HEK293 (cell line): ENCODE results near the gene WLS.

ENCODE experiments used
- SCRT1 ChIP-seq: fragments of 450-650 bp; formaldehyde crosslinking; IDR thresholded peaks from 2 replicates; pipeline ENCODE4 v1.5.1; 2016; ENCODE audit warnings: missing biosample characterization, missing genetic modification characterization, borderline replicate concordance
- TCF7L2 ChIP-seq: IDR thresholded peaks from 2 replicates; pipeline ENCODE4 v1.6.1; 2011; ENCODE audit warnings: low read depth, mild to moderate bottlenecking, inconsistent platforms, low read length, moderate library complexity, borderline replicate concordance
- ZNF146 ChIP-seq: fragments of 450-650 bp; formaldehyde crosslinking; IDR thresholded peaks from 2 replicates; pipeline ENCODE4 v1.5.1; 2016; ENCODE audit warnings: missing biosample characterization, missing genetic modification characterization
- ZNF530 ChIP-seq: fragments of 450-650 bp; formaldehyde crosslinking; IDR thresholded peaks from 2 replicates; pipeline ENCODE4 v1.5.1; 2016; ENCODE audit warnings: low read depth, missing biosample characterization, missing genetic modification characterization
- ZNF76 ChIP-seq: fragments of 450-650 bp; formaldehyde crosslinking; IDR thresholded peaks from 2 replicates; pipeline ENCODE4; 2016; ENCODE audit warnings: low read depth, missing biosample characterization, missing genetic modification characterization, borderline replicate concordance
- TF ChIP-seq, protein P1 (sequence below): fragments of 450-650 bp; formaldehyde crosslinking; IDR thresholded peaks from 2 replicates; pipeline ENCODE4 v1.5.1; 2016; ENCODE audit warnings: missing biosample characterization, missing genetic modification characterization
- TF ChIP-seq, protein P2 (sequence below): fragments of 450-650 bp; IDR thresholded peaks from 2 replicates; pipeline ENCODE4 v1.5.1; 2018; ENCODE audit warnings: missing biosample characterization, mild to moderate bottlenecking, missing genetic modification characterization

DNA sequence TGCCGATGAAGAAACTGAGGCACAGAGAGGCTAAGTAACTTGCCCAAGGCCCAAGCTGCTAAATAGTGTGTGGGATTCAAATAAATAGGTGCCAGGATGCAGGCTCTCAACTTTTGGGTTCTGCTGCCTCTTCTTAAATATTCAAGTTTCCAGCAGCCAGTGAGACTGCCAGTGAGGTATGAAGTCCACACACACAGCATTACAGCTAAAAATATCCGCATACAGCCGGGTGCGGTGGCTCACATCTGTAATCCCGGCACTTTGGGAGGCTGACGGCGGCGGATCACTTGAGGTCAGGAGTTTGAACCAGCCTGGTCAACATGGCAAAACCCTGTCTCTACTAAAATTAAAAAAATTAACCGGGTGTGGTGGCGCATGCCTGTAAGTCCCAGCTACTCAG is 103.5 kb downstream of the WLS start:
- TF ChIP-seq, protein P1, sequence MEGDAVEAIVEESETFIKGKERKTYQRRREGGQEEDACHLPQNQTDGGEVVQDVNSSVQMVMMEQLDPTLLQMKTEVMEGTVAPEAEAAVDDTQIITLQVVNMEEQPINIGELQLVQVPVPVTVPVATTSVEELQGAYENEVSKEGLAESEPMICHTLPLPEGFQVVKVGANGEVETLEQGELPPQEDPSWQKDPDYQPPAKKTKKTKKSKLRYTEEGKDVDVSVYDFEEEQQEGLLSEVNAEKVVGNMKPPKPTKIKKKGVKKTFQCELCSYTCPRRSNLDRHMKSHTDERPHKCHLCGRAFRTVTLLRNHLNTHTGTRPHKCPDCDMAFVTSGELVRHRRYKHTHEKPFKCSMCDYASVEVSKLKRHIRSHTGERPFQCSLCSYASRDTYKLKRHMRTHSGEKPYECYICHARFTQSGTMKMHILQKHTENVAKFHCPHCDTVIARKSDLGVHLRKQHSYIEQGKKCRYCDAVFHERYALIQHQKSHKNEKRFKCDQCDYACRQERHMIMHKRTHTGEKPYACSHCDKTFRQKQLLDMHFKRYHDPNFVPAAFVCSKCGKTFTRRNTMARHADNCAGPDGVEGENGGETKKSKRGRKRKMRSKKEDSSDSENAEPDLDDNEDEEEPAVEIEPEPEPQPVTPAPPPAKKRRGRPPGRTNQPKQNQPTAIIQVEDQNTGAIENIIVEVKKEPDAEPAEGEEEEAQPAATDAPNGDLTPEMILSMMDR: no peak
- TF ChIP-seq SCRT1 (tag by site-specific recombination) (no peak), ZNF146 (tag by site-specific recombination) (no peak), TCF7L2 (no peak), ZNF530 (no peak), ZNF76 (tag by site-specific recombination) (no peak)
- TF ChIP-seq, protein P2, sequence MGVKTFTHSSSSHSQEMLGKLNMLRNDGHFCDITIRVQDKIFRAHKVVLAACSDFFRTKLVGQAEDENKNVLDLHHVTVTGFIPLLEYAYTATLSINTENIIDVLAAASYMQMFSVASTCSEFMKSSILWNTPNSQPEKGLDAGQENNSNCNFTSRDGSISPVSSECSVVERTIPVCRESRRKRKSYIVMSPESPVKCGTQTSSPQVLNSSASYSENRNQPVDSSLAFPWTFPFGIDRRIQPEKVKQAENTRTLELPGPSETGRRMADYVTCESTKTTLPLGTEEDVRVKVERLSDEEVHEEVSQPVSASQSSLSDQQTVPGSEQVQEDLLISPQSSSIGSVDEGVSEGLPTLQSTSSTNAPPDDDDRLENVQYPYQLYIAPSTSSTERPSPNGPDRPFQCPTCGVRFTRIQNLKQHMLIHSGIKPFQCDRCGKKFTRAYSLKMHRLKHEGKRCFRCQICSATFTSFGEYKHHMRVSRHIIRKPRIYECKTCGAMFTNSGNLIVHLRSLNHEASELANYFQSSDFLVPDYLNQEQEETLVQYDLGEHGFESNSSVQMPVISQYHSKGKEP (tag by site-specific recombination): no peak
